Stimulated activated CD4-positive, alpha-beta T cell treated with anti-CD3 and anti-CD28 coated beads, Interleukin-2, amount 100 ng/mL, for 4 hours (primary cell): ENCODE measurements around the gene PELI1.
A peak's percentile ranks its signal among the peaks of the same experiment; 100 is the strongest.
"Not testable (repeated sequence)": the region's sequence is repeated elsewhere in the genome, so short reads cannot be mapped to it uniquely, and the experiment has no call there.

Source experiments
- DNase-seq: peaks from one replicate; pipeline ENCODE4 v3.0.0-alpha.2; 2020; ENCODE audit warnings: low read depth

The PELI1 gene

GRCh38 chr2:64085936-64086335, 58.3 kb downstream of the PELI1 start:
- no peak for DNase-seq

GRCh38 chr2:64081046-64081445, 63.2 kb downstream of the PELI1 start:
- no peak for DNase-seq

- no peak for DNase-seq
Observed at GRCh38 chr2:64080179-64080578, 64.0 kb downstream of the PELI1 start.

- DNase-seq: not testable (repeated sequence)
Observed at GRCh38 chr2:64079688-64080087, 64.5 kb downstream of the PELI1 start.

- DNase-seq: not testable (repeated sequence)
Observed at GRCh38 chr2:64076828-64077227, 67.4 kb downstream of the PELI1 start.

GRCh38 chr2:64074616-64075015, 69.6 kb downstream of the PELI1 start:
- DNase-seq: not testable (repeated sequence)

GRCh38 chr2:64067326-64067725, 76.9 kb downstream of the PELI1 start:
- no peak for DNase-seq

GRCh38 chr2:64065516-64065915, 78.7 kb downstream of the PELI1 start:
- DNase-seq: no peak

GRCh38 chr2:64063924-64064331, 80.3 kb downstream of the PELI1 start:
- no peak for DNase-seq

GRCh38 chr2:64063454-64063853, 80.8 kb downstream of the PELI1 start:
- DNase-seq: no peak

GRCh38 chr2:64062840-64063239, 81.4 kb downstream of the PELI1 start:
- no peak for DNase-seq

GRCh38 chr2:64059270-64059669, 85.0 kb downstream of the PELI1 start:
- no peak for DNase-seq

- DNase-seq: no peak
Observed at GRCh38 chr2:64056021-64056420, 88.2 kb downstream of the PELI1 start.

GRCh38 chr2:64054161-64054915, 89.9 kb downstream of the PELI1 start:
- DNase-seq: no peak

GRCh38 chr2:64052463-64053241, 91.6 kb downstream of the PELI1 start:
- DNase-seq: no peak

GRCh38 chr2:64049633-64050220, 94.5 kb downstream of the PELI1 start:
- DNase-seq: peak; percentile 68

- no peak for DNase-seq
Observed at GRCh38 chr2:64045938-64046337, 98.3 kb downstream of the PELI1 start.
